ENCODE data around the gene TMEM81. TPM values are rescaled to one million over a fixed set of nuclear protein-coding genes. Genes with fewer than 3 reads are reported as not detected.

The TMEM81 gene
- total and polyA plus RNA-seq, 2 of the 8 experiments (the other 6 are each of a cell fraction or from before 2014, with no cell fraction given), result 2.1 to 5.9 TPM

GRCh38 chr1:205107327-205107726, 23.1 kb upstream of the TMEM81 start:
- FAIRE-seq, result no peak
- Histone ChIP-seq H4K5ac (ENCODE audit: insufficient read length, low read depth, low read length) (no peak overlapping the region), H3K9me3 (ENCODE audit: insufficient read depth in 2 of 2, low read depth in 1 of 2, low read length in 1 of 2) (no peaks in the 10 kb centered on the region), H3K18ac (ENCODE audit: extremely low read depth, low read length) (no peak overlapping the region), H4K91ac (replicated peaks; ENCODE audit: insufficient read length, low read length) (no peak overlapping the region), H3K27ac (ENCODE audit: low read depth, low read length) (no peak overlapping the region), H3K4me3 (ENCODE audit: extremely low read depth in 1 of 4, insufficient read depth in 2 of 4, low read depth in 3 of 4, low read length in 4 of 4) (no peak overlapping the region), H2BK20ac (ENCODE audit: low read length) (no peak overlapping the region), H3K79me1 (ENCODE audit: low read depth, low read length) (no peaks in the 10 kb centered on the region; the same call in 1 of the 2 replicates), H2AK5ac (ENCODE audit: low read depth, low read length) (no peak overlapping the region), H3K27me3 (replicated peaks in 1 of 4; ENCODE audit: control insufficient read depth in 3 of 4, extremely low read depth in 1 of 4, insufficient read depth in 3 of 4, low read length in 3 of 4) (no peaks in the 10 kb centered on the region), H3K56ac (replicated peaks; ENCODE audit: insufficient read length, low read depth, low read length) (no peak overlapping the region), H3K9ac (replicated peaks in 1 of 4; ENCODE audit: extremely low read depth in 1 of 4, low read depth in 3 of 4, low read length in 3 of 4) (no peak overlapping the region), H4K8ac (ENCODE audit: extremely low read depth, insufficient read depth, low read length) (no peak overlapping the region), H2BK12ac (ENCODE audit: low read depth, low read length) (no peak overlapping the region), H2BK5ac (ENCODE audit: low read depth, low read length) (no peak overlapping the region), H3K4me2 (ENCODE audit: insufficient read depth in 1 of 2, low read depth in 2 of 2, low read length in 2 of 2) (no peak overlapping the region), H4K20me1 (replicated peaks in 1 of 2; ENCODE audit: control insufficient read depth in 1 of 2, insufficient read depth in 2 of 2, low read length in 2 of 2) (peaks cover 0 to 1% of the 10 kb centered on the region in 2 experiments), H3K23me2 (ENCODE audit: low read depth, low read length) (no peaks in the 10 kb centered on the region), H2BK15ac (ENCODE audit: low read length) (no peak overlapping the region), H3K79me2 (ENCODE audit: control insufficient read depth in 1 of 2, insufficient read depth in 2 of 2, low read length in 2 of 2) (0 out of 4 replicates have a peak, but pooled peaks cover 2% of the 10 kb centered on the region in 2 experiments), H3K4ac (replicated peaks; ENCODE audit: insufficient read length, low read depth, low read length) (no peak overlapping the region), H3K23ac (ENCODE audit: insufficient read length) (no peak overlapping the region), H3K14ac (ENCODE audit: insufficient read length) (no peak overlapping the region), H3K36me3 (ENCODE audit: control insufficient read depth in 2 of 4, insufficient read depth in 4 of 4, low read length in 3 of 4) (peaks cover 8 to 32% (median 20%) of the 10 kb centered on the region in 4 experiments), H2AFZ (ENCODE audit: low read length) (no peak overlapping the region), H3K4me1 (replicated peaks in 1 of 4; ENCODE audit: control insufficient read depth in 3 of 4, insufficient read depth in 4 of 4, low read length in 3 of 4) (no peaks in the 10 kb centered on the region; a peak in 1 of 7 replicates), H2BK120ac (replicated peaks; ENCODE audit: low read depth, low read length) (no peak overlapping the region)
- no peak for DNase-seq (ENCODE audit: low read depth in 1 of 2, low spot score in 2 of 2)
- 90% methylated on average over 4 of the region's 4 CpGs; no CpG with 5 or more reads in 1 of the 2 experiments for WGBS, 2 experiments (ENCODE audit: extremely low coverage in 1 of 2, insufficient coverage in 1 of 2, insufficient read length in 1 of 2, insufficient replicate concordance in 2 of 2, low coverage in 1 of 2, low lambda C conversion rate in 2 of 2, missing lambda C conversion rate in 1 of 2)
- ChIA-PET CTCF (ENCODE audit: partially characterized antibody) (interaction anchor here (0.7 to 3.2 kb wide), 3 partner anchors 10 to 1662 kb away, joined by 3 to 16 read pairs (median 4); no protein-coding TSS in a partner anchor), POLR2A (ENCODE audit: partially characterized antibody) (no interaction called here)
- no peak for TF ChIP-seq SRF (IDR thresholded peaks at IDR 0.05; ENCODE audit: low read depth, low read length)
- TF ChIP-seq EGR1 (IDR thresholded peaks at IDR 0.05; ENCODE audit: borderline replicate concordance, low read depth, low read length), result no peak
- TF ChIP-seq, protein P1, sequence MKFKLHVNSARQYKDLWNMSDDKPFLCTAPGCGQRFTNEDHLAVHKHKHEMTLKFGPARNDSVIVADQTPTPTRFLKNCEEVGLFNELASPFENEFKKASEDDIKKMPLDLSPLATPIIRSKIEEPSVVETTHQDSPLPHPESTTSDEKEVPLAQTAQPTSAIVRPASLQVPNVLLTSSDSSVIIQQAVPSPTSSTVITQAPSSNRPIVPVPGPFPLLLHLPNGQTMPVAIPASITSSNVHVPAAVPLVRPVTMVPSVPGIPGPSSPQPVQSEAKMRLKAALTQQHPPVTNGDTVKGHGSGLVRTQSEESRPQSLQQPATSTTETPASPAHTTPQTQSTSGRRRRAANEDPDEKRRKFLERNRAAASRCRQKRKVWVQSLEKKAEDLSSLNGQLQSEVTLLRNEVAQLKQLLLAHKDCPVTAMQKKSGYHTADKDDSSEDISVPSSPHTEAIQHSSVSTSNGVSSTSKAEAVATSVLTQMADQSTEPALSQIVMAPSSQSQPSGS (IDR thresholded peaks at IDR 0.05; ENCODE audit: low read length), result no peak
- TF ChIP-seq, protein P2, sequence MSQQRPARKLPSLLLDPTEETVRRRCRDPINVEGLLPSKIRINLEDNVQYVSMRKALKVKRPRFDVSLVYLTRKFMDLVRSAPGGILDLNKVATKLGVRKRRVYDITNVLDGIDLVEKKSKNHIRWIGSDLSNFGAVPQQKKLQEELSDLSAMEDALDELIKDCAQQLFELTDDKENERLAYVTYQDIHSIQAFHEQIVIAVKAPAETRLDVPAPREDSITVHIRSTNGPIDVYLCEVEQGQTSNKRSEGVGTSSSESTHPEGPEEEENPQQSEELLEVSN (IDR thresholded peaks at IDR 0.05), result no peak
- no peak for TF ChIP-seq TCF12 (IDR thresholded peaks at IDR 0.05; ENCODE audit: low read depth, low read length)
- no peak for TF ChIP-seq ZNF274 (IDR thresholded peaks at IDR 0.05; ENCODE audit: borderline replicate concordance, extremely low read depth, low read length)
